NCI-H187 (cell line): ENCODE data around the gene RRP8.

ENCODE experiments used
- DNase-seq, 2 experiments: peaks; one replicate each; lab custom pipeline; 2025; lab: John Stamatoyannopoulos, UW

Gene RRP8

DNA sequence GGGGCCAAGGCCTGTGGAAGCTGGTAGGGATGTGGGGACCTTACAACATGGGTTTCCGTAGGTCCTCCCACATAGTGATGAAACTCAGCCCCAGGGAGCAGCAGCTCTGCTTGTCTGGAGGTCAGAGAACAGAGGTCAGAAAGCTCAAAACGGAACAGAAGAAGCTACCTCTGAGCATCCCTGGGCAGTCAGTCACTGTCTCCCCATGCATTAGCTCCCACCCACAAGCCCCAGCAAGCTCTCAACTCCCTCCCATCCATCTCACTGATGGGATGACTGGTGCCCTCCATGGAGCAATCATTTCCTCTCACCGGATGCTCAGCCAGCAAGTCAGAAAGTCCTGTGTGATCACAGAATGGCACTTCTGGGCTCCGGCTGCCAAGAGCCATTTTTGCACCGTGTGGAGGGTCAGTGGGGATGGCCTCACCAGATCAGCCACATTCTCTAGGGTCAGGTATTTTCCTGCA, 13.9 kb upstream of the RRP8 start:
- DNase-seq, result no peak

DNA sequence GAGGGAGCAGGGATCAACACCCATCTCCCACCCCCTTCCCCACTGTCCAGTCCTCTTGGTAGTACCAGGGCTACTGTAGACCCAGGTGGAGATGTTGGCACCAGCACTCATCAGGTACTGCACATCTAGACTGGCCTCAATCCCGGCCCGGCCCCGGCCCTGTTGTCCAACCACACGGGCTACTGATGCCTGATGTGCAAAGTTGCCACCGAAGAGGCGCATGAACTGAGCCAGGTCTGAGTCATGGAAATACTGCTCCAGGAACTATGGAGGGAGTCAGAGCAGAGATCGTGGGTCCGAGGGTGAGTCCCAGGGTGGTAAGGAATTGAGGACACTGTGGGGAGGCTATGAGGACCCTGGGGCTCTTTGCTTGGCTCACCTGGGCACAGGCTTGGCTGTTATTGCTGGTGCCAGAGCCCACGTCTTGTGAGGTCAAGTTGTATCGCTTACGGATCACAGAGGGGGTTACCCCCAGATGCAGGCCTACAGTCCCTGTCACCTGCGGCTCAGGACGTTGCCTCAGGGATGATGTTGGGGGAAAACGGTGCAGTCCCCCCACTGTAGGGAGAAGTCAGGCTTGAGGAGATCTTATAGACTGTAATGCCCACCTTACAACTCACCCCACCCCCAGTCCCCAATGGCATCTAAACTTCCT, 13.3 kb upstream of the RRP8 start:
- DNase-seq, result no peak

DNA sequence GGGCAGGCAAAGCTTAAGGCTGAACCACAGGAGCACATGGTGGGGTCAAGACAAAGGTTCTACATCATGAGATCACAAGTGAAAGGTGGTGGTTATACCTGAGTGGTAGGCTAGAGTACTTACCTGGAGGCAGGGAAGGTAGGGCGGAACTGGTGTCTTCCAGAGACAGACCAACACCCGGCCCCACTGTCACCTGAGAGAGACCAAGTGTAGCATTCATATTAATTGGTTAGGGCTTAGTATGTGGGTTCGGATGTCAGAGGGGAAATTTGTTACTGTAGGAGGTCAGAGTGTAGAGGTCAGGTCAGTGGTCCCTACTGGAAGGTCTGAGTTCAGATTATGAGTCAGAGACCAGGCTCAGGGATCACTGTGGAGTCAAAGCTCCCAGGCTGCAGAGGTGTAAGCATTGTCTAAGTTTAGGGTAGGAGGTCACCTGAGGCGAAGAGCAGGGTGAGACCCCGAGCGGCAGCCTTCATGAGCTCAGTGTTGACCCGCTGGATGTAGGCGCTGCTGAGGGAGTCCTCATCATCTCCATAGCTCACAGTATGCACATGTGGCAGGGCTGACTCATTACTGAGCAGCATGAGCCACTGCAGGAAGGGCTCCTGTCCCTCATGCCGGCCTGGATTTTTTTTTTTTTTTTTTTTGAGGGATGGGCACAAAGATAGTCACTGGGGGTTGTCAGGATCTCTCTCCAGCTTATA, 12.6 kb upstream of the RRP8 start:
- no peak for DNase-seq

DNA sequence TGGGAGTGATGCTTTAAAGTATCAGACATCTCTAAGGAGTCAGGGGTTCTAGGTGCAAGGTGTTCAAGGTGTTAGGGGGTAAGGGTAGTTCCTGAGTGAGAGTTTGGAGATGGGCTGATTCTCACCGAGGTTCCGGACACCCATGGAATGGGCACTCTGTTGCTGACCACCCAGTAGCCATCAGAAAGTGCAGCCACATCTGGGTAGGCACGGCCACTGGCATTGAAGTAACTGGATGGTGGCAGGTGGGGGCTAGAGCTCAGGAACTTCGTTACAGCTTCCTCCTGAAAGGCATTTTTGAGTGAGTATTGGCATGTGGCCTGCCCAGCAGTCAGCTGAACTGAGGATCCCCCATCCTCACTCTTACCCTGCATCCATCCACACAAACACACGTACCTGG, 11.6 kb upstream of the RRP8 start:
- DNase-seq, result no peak

DNA sequence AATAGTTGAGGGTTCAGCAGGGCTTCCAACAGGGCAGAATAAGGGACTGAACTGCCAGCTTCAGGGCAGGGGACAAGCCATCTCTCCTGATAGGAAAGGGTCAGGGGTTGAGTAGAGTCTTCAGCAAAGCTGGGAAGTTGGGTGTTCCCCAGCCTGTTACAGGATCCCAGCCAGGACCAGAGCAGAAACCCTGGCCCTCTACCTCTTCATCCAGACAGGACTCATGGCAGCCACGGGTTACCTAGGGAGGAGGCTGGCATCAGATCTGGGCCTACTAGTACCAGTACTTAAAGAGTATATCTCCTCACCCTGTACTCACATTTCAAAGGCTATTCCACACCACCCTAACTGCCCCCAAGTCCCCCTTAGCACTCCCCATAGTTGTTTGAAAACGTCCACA, 11.0 kb upstream of the RRP8 start:
- no peak for DNase-seq

DNA sequence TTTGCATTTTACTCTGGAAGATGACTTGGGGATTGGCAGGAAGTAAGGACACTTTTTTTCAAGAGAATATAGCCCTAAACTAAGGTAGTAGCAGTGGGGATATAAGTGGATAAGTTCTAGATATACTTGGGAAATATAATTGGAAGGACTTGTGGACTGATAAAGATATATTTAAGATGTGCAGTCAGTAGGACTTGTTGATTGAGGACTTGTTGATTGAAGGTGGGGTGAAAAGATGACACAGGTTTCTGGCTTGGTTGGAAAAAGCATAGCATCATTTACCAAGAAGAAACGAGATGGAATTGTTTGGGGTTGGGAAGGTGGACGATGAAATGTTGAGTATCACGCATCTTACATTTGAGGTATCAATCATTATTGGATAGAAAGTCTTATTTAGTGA, 10.1 kb upstream of the RRP8 start:
- no peak for DNase-seq

DNA sequence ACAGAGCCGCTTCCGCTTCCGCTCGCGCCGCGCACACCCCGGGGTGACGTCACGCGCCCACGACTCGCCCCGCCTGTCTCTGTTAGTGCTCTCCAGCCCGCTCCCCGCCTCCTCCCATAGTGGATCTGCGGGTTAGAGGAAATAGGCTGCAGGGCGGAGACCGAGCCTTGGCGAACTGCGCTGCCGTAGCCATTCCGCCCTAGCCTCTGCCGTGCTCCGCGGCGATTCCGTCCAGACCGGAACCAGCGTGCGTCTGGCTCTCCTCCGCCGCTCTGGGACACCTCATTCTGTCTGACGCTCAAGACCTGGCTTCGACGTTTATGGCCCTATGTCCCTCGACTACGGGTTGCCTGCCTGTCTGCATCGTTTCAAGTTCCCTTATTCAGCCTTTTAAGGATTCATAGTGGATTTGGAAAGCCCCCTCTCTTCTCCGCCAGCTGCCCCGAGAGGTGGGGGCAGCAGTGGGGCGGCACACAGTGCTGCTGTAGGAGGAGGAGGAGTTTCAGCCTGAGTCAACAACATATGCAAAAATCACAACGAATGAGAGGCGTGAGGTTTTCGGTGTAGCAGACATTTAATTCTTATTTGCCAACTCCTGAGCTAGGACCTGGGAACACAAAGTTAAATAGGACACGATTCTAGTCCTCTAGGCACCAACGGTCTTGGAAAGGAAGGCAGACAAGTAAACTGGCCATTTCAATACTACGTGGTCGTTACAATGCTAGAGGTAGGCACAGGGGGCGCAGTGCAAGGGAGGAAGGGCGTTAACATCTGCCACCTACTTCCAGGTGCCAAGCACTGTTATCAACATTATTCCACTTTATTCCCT, 9.0 kb upstream of the RRP8 start, which contains the start of gene TAF10:
TAF10 (minus strand) TSS at position 4 of the 829 bp plus-strand sequence. CDS start 27 bp downstream, outside the sequence.
- peak; percentile 76 to 95 for DNase-seq

DNA sequence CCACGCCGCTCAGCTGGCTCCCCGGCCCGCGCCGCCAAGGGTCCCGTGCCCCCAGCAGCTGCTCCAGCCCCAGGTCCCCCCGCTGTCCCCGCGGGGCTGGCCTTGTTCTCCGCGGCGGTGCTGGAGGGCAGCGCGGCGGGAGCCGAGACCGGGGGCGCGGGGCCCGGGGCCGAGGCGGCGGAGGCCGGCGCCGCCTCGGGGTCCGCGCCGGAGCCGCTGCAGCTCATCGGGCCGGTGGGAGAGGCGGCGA, 8.5 kb upstream of the RRP8 start:
- DNase-seq, result no peak

DNA sequence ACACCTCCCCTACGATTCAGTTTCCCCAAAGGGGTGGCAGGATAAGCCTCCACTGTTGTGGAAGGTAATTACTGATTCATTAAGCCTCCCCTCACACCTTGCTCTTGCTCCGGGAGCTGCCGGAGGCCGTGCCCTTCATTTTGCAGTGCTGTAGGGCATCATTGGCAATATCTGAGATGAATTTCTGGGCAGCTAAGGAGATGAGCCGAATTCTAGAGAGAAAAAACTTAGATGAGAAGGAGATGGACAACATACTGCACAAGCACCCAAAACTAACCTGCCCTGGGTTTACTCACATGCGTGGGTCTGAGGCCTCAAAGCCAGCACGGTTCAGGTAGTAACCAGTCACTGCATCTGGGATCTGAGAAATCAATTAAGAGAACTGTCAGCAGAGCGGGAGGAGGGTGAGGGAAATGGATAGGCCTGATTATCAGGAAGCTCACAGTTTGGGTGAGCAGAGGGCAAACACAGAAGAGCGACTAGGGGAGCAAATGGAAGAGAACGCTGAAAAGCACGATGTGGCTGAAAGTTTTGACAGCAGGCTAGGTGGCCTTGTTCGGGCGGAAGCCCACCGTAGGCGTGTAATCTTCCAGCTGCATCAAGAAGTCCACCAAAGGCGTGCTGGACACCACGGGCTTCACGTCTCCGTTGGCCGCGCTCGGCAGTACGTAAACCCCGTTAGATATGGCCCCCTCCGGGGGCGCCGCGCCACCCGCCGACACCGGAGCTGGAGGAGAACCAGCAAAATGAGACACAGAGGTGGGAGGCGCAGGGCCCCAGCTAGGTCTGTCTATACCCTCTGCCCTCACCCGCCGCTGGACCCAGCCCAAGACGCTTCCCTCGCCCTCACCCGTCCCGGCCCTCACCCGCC, 7.9 kb upstream of the RRP8 start:
- no peak for DNase-seq

DNA sequence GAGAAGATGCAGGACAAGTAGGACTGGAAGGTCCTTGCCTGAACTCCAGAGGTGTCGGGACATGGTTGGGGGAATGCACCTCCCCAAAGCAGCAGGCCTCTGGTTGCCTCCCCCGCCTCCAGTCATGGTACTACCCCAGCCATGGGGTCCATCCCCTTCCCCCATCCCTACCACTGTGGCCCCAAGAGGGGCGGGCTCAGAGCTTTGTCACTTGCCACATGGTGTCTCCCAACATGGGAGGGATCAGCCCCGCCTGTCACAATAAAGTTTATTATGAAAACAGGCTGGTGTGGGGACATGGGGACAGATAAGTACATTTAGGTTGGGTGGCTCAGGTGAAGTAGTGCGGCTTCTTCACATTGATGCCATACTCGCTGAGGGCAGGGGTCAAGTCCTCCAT, 7.2 kb upstream of the RRP8 start:
- DNase-seq, result no peak

DNA sequence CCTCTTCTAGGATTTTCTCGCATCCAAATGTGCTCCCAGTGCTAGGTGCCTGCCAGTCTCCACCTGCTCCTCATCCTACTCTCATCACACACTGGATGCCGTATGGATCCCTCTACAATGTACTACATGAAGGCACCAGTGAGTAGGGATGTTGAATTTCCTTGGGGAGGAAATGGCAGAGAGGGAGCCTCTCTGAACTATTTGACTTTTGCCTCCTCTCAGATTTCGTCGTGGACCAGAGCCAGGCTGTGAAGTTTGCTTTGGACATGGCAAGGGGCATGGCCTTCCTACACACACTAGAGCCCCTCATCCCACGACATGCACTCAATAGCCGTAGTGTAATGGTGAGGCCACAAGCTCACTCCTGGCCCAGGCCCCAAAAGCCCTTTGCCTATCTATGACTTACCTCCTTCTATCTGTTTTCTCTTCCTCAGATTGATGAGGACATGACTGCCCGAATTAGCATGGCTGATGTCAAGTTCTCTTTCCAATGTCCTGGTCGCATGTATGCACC, 6.1 kb upstream of the RRP8 start:
- DNase-seq, result no peak

DNA sequence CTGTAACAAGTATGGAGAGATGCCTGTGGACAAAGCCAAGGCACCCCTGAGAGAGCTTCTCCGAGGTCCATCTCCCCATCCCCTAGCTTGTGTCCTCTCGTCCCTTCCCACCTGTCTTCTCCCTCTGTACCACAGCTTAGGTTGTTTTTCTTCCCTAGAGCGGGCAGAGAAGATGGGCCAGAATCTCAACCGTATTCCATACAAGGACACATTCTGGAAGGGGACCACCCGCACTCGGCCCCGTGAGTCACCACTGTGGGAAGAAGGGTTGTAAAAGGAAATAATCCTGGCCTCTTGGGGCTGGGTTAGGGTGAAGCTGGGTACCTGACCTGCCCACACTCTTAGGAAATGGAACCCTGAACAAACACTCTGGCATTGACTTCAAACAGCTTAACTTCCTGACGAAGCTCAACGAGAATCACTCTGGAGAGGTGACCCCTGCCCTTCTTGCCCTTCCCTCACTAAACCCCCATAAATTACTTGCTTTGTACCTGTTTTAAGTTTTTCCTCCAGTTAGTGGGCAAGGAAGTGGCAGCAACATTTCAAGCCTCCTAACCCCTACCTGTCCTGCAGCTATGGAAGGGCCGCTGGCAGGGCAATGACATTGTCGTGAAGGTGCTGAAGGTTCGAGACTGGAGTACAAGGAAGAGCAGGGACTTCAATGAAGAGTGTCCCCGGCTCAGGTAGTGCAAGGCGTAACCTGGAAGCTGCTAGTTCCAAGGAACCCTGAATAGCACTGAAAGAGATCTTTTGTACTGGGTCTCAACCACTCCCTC, 5.5 kb upstream of the RRP8 start:
- DNase-seq, result no peak

DNA sequence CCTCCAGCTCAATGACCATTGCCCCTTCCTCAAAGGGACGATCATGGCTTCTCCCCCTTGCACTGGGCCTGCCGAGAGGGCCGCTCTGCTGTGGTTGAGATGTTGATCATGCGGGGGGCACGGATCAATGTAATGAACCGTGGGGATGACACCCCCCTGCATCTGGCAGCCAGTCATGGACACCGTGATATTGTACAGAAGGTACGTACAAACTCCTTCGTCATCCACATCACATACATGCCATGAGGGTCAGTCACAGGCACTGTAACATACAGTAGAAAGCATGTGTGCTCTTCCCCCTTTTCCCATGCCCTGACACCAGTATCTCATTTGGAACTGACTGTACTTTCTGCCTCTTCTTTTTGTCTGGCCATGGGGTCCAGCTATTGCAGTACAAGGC, 4.6 kb upstream of the RRP8 start:
- no peak for DNase-seq

DNA sequence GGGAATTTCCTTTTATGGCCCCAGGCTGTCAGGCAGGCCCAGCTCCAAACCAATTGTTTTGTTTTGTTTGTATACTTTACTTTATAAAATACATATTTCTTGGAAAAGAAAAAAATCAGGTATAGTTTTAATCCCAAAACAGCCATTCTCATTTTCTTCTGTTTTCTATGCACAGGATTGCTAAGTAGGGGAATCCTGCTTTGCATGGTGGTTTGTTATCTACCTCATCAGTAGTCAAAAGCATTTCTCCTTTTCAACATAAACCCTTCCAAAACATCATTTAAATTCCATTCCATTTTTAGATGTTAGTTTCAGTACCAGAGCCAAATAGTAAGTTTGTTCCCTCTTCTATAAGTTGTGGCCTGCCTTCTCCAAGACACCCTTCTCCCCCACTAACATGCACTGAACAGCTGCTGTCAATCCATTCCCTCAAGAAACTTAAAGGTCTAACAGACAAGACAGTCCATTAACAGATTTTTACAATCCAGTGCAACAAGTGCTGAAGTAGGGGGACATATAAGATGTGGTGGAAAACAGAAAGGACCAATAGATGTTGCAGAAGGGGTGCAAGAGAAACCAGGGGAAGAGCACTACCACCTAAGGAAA, 3.9 kb upstream of the RRP8 start:
- DNase-seq, result no peak

DNA sequence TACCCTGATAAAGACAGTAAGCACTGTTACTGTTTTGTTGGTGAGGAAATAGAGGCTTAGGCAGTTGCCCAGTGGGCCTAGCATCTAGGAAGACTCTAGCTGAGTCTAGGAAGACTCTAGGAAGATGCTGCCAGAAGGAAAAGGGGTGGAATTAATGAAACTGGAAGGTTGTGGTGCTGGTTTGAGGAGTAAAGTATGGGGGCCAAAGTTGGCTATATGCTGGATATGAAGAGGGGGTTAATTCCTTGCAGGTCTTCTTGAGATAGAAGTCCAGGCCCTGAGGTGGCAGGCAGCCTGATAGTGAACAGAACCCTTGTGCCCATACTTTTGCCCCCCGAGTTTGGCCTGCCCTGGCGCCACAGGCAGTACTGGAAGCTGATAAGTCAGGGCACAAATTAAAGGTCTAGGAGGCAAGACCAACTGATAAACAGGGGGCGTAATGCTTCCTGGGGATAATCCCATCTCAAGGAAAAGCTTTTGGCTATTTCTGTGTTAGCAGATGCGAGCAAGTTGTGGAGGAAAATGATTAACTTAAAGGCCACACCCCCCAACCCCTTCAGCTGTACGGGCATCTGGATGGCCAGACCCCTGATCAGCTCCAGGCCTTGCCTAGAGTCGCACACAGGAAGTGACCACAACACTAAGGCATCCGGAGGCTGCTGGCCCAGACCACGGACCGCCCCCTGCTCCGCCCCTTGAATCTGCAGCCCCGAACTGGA, 3.2 kb upstream of the RRP8 start:
- no peak for DNase-seq

DNA sequence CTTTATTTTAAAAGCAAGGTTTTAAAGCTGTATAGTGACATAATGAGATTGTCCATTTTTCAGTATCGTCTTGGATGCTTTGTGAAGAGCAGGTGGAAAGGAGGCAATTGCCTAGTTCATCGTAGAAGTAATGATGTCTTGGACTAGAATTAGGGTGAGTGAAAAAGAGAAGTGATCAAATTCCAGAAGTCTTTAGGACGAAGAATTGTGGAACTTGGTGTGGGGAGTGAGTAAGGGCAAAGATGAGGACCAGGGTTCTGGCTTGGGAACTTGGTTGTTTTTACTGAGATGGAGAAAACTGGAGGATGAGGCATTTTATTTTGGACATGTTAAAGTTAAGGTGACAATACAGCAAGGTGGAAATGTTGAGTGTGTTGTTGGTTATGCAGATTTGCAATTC, 1.4 kb upstream of the RRP8 start:
- no peak for DNase-seq

DNA sequence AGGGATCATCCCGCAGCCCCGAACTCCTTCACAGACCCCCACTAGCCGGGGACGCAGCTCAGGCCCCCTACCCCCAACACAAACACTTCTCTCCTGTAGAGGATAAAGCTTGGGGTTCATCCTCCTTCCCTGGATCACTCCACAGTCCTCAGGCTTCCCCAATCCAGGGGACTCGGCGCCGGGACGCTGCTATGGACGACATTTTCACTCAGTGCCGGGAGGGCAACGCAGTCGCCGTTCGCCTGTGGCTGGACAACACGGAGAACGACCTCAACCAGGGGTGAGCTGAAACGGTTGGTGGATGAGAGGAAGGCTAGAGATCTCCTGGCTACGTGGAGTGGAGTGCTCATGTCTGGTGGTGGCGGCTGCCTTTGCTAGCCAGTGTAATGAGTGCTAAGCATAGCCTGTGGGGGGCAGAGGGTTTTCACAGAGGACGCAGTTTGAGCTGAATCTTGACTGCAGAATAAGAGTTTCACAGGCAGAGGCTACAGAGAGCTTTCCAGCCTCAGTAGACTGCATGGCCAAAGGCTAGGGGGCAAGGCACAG, 738 bp upstream of the RRP8 start:
- no peak for DNase-seq

DNA sequence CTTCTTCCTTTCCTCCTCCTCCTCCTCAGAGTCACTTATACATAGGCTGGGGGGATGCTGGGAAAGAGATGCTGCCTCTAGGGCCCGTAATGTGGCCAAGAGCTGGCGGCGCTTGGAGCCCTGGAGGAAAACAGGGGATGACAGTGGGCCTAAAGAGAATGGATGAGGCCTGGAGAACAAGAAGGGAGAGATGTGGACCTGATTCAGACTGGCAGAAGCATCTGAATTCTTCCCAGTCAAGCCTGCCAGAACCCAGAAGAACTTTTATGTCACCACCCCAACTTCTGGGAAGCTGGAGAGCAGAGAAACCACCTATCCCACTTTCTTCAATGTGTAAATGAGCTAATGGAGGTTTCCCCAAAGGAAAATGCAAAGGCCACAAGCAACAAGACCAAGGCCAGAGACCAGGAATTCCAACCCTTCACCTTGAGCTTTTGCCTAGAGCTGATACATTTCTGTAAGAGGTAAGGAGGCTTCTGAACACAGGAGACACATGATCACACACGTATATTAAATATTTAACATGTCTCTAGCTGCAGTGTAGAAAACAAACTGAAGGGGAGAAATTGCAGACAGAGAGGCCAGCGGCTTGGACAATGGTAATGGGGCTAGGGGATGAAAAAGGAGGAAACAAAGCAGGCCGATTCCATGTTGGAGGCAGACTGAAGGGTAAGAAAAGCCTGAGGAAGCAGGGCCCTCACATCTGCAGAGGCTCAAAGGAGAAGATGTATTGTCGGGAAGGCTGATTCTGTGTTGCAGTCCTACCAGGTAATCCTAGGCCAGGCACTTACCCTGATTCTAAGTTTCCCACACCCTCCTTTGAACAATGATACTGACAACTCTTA, 1.1 kb downstream of the RRP8 start:
- DNase-seq, result no peak

DNA sequence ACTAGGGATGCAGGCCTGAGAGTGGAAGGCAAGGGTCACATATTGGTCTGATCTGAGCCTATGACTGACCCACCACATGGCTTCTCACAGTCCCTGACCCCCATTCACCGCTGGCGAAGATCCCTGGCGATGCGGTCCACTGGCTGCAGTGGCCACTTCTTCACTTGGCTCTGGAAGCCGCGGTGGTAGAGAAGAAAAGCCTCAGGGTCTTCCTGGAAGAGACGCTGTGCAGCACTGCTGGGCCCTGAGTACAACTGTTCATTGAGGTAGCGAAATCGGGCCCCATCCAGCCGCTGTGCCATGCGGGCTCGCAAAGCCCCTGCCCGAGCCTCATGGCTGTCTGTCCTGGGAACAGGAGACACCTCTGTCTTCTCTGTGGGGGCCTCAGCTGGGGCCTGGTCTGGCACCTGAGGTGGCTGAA, 2.4 kb downstream of the RRP8 start:
- no peak for DNase-seq
